Body of pancreas (tissue), 4 donors: ENCODE results near the gene L1CAM. TPM values are rescaled to one million over a fixed set of nuclear protein-coding genes. Genes with fewer than 3 reads are reported as not detected.

Experiments
- ATAC-seq: fragments of 150-250 bp; one replicate; pipeline ENCODE4 v1.9.1; 2016
- DNase-seq, 4 donors: peaks; one replicate each; pipeline ENCODE4 v3.0.0-alpha.2; 2019
- H3K27ac ChIP-seq, 4 donors: fragments of 200-600 bp; sonication (generic); 1 replicate in 3 of 4; 2 replicates in 1 of 4; pipeline versions ENCODE4 v1.5.1 to v1.6.1; 2016 to 2019; ENCODE audit warnings: mild to moderate bottlenecking in 1 of 4, mixed read lengths in 1 of 4, moderate library complexity in 1 of 4
- H3K27me3 ChIP-seq, 2 donors: fragments of 200-600 bp; sonication (generic); one replicate each; pipeline ENCODE4 v1.6.0; 2016; ENCODE audit warnings: mild to moderate bottlenecking in 1 of 2
- H3K36me3 ChIP-seq, 2 donors: fragments of 200-600 bp; sonication (generic); replicated peaks in 1 of 2; 2 replicates each; pipeline ENCODE4 v1.5.1; 2016; ENCODE audit warnings: low read depth in 2 of 2; ENCODE audit not compliant: insufficient read depth in 1 of 2
- H3K4me1 ChIP-seq: fragments of 200-600 bp; sonication (generic); one replicate; pipeline ENCODE4 v1.6.0; 2016
- H3K4me3 ChIP-seq, 2 donors: fragments of 200-600 bp; sonication (generic); 1 replicate in 1 of 2; 2 replicates in 1 of 2; pipeline ENCODE4 v1.5.1; 2016 to 2019
- H3K9me3 ChIP-seq, 3 donors: fragments of 200-600 bp; sonication (generic); 1 replicate in 2 of 3; 2 replicates in 1 of 3; pipeline ENCODE4 v1.5.1; 2016
- POLR2A ChIP-seq, 3 donors: fragments of 450-650 bp; IDR thresholded peaks; one replicate each; pipeline ENCODE4 v1.6.1; 2016; ENCODE audit warnings: antibody characterized with exemption in 3 of 3, mild to moderate bottlenecking in 2 of 3
- WGBS, 2 donors: methylation state at CpG; one replicate each; pipeline ENCODE4 v1.1.5; 2017; 5-methylcytosine and 5-hydroxymethylcytosine counted together
- intact Hi-C: fragments of 100-400 bp; cut with DNase I; formaldehyde crosslinking; loops from one replicate; pipeline ENCODE4 v1.15.1; 2023
- total RNA-seq, 2 donors: library from RNA; depleted of rRNA; stranded (reverse); fragments of >200 nt; gene quantifications; one replicate each; pipeline ENCODE4 v1.1.0, GENCODE V29; 2016
- TF ChIP-seq, protein P1 (sequence below), 7 experiments: fragments of 450-650 bp in 4 of 7; fragments of 200-600 bp in 3 of 7; sonication (generic) in 3 of 7; IDR thresholded peaks; one replicate each; pipeline ENCODE4 v1.5.1; 2016 to 2019; ENCODE audit warnings: antibody characterized with exemption in 7 of 7

Gene L1CAM
- total RNA-seq, 2 donors from 2014 or later: 1.8 to 7.9 TPM

DNA sequence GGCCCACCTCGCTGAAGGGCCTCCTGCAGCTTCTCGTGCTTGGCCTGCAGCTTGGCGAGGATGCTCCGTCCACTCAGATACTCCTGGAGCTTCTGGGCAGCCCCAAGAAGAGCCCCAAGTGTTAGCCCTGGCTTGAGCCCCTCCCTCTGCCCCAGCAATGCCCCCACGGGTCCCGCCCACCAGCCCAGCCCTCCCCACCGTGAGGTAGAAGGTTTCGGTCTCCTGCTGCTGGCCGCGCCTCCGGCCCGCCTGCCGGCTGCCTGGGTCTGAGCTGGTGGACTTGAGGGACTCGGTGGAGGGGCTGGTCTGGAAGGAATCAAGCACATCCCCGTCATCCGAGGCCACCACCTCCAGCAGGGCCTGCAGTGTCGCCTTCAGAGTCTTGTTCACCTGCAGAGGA lies 27.2 kb upstream of the L1CAM start:
- TF ChIP-seq, protein P1, sequence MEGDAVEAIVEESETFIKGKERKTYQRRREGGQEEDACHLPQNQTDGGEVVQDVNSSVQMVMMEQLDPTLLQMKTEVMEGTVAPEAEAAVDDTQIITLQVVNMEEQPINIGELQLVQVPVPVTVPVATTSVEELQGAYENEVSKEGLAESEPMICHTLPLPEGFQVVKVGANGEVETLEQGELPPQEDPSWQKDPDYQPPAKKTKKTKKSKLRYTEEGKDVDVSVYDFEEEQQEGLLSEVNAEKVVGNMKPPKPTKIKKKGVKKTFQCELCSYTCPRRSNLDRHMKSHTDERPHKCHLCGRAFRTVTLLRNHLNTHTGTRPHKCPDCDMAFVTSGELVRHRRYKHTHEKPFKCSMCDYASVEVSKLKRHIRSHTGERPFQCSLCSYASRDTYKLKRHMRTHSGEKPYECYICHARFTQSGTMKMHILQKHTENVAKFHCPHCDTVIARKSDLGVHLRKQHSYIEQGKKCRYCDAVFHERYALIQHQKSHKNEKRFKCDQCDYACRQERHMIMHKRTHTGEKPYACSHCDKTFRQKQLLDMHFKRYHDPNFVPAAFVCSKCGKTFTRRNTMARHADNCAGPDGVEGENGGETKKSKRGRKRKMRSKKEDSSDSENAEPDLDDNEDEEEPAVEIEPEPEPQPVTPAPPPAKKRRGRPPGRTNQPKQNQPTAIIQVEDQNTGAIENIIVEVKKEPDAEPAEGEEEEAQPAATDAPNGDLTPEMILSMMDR (IDR thresholded peaks at IDR 0.05): no peak
- TF ChIP-seq POLR2A (IDR thresholded peaks at IDR 0.05): no peak
- 80 to 86% methylated on average over 1 of the region's 17 CpGs for WGBS, 2 donors
- no peaks in the 10 kb centered on the region for H3K9me3 ChIP-seq
- H3K4me3 ChIP-seq: no peak overlapping the region
- intact Hi-C loops: no loop called here
- H3K36me3 ChIP-seq: no peaks in the 10 kb centered on the region
- no peaks in the 10 kb centered on the region for H3K27me3 ChIP-seq
- no peak for ATAC-seq
- no peak for DNase-seq
- H3K4me1 ChIP-seq: no peaks in the 10 kb centered on the region
- H3K27ac ChIP-seq: no peak overlapping the region

DNA sequence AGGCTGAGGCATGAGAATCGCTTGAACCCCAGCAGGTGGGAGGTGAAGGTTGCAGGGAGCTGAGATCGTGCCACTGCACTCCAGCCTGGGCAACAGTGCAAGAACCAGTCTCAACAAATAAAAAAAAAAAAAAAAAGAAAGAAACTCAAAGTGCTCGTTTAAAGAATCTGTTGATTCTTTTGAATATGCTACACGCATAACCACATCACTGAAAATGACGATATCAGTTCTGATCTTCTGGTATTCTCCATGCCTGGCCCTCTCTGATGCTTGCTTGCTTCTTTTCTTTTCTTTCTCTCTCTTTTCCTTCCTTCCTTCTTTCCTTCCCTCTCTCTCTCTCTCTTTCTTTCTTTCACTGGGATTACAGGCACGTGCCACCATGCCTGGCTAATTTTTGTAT lies 25.8 kb upstream of the L1CAM start:
- no peaks in the 10 kb centered on the region for H3K36me3 ChIP-seq
- intact Hi-C loops: no loop called here
- ATAC-seq (no peak), DNase-seq (no peak)
- H3K9me3 ChIP-seq: no peaks in the 10 kb centered on the region
- H3K27me3 ChIP-seq: no peaks in the 10 kb centered on the region
- no peaks in the 10 kb centered on the region for H3K4me1 ChIP-seq
- 59 to 77% methylated on average over 5 to 6 of the region's 6 CpGs for WGBS, 2 donors
- no peak overlapping the region for H3K27ac ChIP-seq
- H3K4me3 ChIP-seq: no peak overlapping the region
- TF ChIP-seq, protein P1 (IDR thresholded peaks at IDR 0.05): no peak
- no peak for TF ChIP-seq POLR2A (IDR thresholded peaks at IDR 0.05)

DNA sequence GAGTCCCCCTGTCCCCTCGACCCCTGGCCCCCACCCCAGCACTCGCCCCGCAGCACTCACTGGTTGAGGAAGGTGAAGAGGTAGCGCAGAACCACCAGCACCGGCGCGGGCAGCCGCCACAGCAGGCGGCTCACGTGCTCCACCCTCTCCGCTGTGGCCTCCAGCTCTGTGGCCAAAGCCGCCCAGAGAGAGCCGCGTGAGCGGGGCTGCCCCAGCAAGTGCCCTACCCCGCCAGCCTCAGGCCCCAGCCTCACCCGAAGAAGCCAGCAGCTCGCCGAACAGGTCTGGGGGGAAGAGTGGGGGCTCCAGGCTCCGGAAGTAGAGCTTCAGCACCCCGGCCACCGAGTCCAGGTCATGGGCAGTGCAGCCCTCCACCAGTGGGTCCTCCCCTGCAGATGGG lies 24.5 kb upstream of the L1CAM start:
- Histone ChIP-seq H3K9me3 (no peaks in the 10 kb centered on the region), H3K27me3 (no peaks in the 10 kb centered on the region), H3K4me3 (no peak overlapping the region), H3K27ac (no peak overlapping the region), H3K4me1 (no peaks in the 10 kb centered on the region), H3K36me3 (no peaks in the 10 kb centered on the region)
- 87% methylated on average over 3 of the region's 22 CpGs; no CpG with 5 or more reads in 1 of the 2 donors for WGBS, 2 donors
- TF ChIP-seq, protein P1 (IDR thresholded peaks at IDR 0.05): no peak
- no peak for TF ChIP-seq POLR2A (IDR thresholded peaks at IDR 0.05)
- DNase-seq: no peak
- intact Hi-C loops: no loop called here
- ATAC-seq: no peak

DNA sequence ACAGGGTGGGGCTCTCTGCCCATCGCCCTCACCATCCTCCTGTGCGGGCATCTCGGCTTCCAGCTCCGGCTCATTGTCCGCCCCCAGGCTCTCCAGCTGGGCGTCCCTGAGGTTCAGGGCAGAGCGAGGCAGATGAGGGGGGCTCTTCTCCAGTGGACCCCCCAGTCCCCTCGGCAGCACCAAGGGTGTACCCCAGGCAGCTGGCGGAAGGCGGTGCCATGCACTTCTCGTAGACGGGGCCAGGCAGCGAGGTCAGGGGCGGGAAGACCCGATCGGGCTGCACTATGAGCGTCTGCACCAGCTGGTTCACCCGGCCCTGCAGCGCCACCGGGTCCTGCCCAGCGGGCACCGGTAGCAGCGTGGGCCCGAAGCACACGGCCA lies 24.0 kb upstream of the L1CAM start:
- no peak for DNase-seq
- Histone ChIP-seq H3K27me3 (no peaks in the 10 kb centered on the region), H3K27ac (no peak overlapping the region), H3K36me3 (no peaks in the 10 kb centered on the region), H3K9me3 (no peaks in the 10 kb centered on the region), H3K4me3 (no peak overlapping the region), H3K4me1 (no peaks in the 10 kb centered on the region)
- no peak for TF ChIP-seq POLR2A (IDR thresholded peaks at IDR 0.05)
- TF ChIP-seq, protein P1 (IDR thresholded peaks at IDR 0.05): no peak
- WGBS, 2 donors: 84% methylated on average over 7 of the region's 25 CpGs; no CpG with 5 or more reads in 1 of the 2 donors
- ATAC-seq: no peak
- intact Hi-C loops: no loop called here
